Kasumi-1 (cell line): ENCODE results near the gene WBP1.
"Not testable (repeated sequence)": the region's sequence is repeated elsewhere in the genome, so short reads cannot be mapped to it uniquely, and the experiment has no call there.

Experiments used
- DNase-seq, 2 experiments: peaks; one replicate each; lab custom pipeline; 2025; lab: John Stamatoyannopoulos, UW

WBP1 gene

DNA sequence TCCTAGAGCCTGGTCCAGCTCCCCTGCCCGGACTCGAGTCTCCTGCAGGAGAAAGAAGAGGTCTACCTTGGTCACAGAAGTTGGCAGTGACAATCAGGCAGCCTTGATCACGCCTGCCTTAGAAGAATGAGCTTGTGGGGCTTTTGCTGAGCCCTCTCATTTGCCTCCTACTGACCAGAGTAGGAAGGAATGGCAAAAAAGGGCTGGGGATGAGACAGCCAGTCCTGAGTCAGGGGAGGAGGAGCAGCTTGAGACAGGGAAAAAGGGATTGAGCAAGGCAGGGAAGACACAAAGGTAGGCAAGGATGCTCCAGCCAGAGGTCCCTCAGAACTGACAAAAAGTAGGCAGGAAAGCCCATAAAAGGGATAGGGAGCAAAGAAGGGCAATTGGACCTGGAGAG is 30.7 kb upstream of the WBP1 start:
- DNase-seq, result no peak

DNA sequence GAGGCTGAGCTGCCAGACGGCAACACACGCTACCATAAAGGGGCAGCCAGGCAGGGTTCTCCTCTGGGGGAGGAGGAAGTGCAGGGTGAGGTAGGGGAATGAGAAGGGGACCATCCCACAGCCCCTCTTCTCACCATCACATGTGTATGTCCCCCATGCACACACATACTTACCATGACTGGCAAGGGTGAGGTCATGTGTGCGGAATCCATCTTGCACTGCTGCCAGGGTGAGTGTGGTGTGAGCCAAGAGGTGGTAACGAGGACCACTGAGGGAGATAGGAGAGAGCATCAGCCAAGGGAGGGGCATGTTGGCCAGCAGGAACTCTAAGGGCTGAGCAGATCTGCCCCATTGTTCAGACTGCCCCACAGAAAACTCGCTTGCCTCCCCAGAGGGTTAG is 29.6 kb upstream of the WBP1 start:
- DNase-seq, result no peak

GRCh38 chr2:74429487-74430451 is 28.5 kb upstream of the WBP1 start:
- no peak for DNase-seq

DNA sequence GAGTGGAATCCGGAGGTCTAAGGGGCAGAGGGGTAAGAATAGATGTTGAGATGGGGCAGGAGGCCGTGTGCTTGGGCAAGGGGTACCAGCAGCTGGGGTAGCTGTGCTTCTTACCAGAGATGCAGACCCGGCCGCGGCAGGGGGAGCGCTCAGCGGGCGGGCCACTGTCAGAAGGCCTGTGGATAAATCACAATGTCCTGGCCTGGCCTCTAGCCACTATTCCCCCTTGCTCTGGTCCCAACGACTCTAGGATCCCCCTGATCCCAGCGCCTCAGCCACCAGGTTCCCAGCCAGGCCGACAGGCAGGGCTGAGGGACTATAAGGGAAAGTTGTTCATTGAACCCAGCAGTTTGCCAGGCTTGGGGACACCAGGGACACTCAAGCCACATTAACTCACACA is 27.7 kb upstream of the WBP1 start:
- DNase-seq, result no peak

DNA sequence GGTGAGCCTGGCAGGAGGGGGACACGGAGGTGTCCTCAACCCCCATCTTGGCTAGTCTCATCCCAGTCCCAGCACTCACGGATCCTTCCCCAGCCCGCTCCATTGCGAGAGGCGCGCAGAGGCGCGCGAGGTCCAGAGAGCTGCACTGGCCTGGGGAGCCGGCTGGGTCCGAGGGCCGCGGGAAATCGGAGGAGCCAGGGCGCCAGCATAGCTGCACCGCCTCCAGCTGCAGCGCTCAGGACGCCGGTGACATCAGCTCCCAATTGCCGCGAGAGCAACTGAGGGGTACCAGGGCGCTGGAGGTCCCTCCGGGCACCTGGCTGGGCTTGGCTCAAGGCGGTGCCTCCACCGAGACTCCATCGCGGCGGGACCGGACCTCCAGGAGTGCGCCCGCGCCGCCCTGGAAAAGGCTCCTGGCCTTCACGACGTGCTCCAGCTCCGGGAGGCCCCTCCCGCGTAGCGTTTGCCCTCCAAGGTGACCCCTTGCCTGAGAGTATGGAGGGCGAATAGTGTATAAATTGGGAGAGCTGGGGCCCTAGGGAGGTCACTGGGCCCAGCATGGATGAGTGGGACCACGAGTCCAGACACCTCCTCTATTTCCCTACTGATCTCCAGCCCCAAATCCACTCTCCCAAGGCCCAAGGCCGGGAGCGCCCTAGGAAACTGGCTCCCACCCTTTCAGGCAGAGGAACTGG is 22.0 kb upstream of the WBP1 start:
- DNase-seq, result no peak

DNA sequence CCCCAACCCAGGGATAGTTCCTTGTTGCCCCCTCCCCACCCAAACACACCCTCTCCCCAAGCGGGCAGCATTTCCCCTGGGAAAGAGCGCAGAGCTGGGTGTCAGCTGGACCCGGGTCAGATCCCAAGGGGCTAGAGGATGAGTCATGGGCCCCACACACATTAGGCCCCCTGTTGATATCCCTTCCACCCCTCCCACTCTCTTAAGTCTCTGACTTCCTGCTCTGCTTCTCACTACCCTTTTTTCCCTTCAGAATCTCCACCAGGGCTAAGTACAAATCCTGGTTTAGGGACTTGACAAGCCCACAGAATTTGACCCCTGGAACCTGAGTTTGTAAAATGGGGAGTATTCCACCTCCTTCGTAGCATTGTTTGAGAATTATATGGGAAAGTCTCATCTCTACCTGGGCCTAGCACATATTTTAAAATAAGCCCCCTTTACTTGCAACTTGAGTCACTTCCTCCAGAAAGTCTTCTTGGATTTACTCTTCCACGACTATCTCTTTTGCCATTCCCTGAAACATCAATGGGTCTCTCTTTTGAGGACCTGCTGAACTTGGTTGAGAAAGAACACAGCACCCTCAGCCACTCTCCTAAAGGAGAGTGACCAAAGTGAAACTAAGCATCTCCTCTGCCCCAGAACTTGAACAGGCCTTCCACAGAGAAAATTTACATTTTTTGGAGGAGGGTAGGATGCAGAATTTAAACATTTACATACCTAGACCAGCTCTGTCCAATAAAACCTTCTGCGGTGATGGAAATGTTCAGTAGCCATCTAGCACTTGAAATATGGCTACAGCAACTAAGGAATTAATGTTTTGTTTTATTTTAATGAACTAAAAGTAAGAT is 21.2 kb upstream of the WBP1 start:
- DNase-seq, result no peak

DNA sequence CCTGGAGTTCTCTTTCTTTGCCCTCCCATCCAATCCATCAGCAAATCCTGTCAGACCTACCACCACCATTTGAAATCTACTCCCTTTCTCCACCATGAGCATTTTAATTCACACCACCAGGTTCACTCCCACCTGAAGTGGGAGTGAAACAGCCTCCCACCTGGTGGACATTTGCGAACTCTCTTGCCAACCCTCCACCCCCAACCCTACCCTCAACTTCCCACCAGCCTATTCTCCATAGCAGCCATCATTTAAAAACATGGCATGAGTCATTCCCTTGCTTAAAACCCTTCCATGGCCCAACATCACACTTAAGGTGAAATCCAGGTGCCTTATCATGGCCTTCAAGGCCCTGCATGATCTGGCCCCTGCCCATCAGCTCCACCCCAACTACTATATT is 20.0 kb upstream of the WBP1 start:
- no peak for DNase-seq

DNA sequence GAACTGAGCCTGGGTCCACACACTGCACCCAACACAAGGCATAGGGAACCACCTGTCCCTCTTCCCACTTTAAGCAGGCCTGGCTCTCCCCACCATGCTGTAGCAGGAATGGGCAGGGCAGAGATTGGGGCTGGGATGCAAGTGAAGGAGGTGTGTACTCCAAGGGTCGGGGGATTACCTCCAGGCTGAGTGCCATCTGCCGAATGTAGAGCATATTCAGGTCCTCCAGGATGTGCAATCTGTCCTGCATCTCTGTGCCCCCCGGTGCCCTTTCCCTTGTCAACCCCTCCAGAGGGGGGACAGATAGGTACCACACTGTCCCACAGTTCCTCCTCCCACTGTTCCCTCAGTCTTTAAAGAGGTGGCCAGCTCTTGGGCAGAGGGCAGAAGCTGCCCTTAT is 18.9 kb upstream of the WBP1 start:
- DNase-seq, result no peak

- DNase-seq, result no peak
These were observed 18.3 kb upstream of the WBP1 start for GRCh38 chr2:74439803-74440377.

GRCh38 chr2:74440378-74441169 is 17.7 kb upstream of the WBP1 start:
- peak; percentile 93 for DNase-seq

DNA sequence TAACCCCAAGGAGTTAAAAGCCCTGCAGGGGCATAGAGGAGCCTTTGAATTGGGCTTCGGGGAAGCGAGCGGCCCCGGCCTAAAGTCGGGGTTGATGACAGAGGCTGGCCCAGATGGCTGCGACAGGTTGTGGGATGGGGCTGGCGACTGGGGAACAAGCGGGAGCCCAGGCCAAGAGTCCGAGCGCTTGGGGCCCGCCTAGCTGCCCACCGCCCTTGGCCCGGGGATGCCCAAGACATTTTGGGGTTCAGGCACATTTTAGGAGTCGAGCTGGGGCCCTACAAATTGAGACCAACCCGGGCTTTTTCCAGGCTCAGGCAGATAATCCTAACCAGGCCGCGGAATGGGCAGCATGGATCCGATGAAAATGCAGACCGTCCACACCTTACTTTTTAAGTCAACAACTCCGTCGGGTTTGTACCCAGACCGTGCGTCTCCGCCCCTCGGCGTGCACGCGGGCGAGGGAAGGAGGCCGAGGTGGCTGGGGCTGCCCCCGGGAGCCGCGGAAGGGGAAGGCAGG is 17.0 kb upstream of the WBP1 start:
- no peak for DNase-seq

GRCh38 chr2:74441690-74442482 is 16.4 kb upstream of the WBP1 start, which contains the start of gene RTKN:
RTKN (minus strand) TSS chr2:74441937; CDS start chr2:74441816, 121 bp downstream.
- DNase-seq, result no peak

- DNase-seq, result not testable (repeated sequence)
These were observed 15.5 kb upstream of the WBP1 start for GRCh38 chr2:74442483-74443297.

DNA sequence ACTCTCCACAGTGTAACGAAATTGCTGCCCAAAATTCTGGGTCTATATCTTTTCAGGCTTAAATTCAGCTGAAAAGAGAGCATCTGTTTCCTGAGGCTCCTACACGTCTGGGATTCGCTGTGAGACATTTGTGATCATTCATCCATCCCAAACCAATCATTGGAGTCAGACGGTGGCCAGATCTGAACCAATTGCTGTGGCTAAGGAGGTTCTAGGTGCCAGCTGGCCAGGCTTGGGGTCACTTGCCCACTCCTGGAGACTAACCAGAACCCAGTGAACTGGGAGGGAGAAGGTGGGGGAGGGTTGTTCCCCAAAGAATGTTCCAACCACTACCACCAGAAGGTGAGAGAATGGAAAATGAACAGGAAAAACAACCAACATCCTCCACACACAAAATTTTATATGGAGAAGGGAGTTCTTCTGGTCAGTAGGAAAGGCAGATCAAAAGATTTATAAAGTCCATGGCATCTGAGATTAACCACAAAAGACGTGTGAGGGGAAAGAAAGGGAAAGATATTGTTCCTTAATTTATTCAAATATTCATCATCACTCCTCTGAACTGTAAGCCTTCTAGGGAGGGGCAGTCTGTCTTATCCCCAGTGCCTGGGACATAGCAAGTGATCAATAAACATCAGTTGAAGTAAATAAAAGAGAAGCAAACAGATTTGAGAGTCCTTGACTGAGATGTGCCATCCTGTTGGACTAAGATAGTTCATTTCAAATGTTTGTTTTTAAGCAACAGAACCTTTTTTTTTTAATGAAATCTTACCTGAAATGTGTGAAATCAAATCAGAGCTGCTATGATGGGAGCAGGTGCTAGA is 13.5 kb upstream of the WBP1 start:
- no peak for DNase-seq

- DNase-seq, result no peak
These were observed 10.8 kb upstream of the WBP1 start for GRCh38 chr2:74447230-74447999.

DNA sequence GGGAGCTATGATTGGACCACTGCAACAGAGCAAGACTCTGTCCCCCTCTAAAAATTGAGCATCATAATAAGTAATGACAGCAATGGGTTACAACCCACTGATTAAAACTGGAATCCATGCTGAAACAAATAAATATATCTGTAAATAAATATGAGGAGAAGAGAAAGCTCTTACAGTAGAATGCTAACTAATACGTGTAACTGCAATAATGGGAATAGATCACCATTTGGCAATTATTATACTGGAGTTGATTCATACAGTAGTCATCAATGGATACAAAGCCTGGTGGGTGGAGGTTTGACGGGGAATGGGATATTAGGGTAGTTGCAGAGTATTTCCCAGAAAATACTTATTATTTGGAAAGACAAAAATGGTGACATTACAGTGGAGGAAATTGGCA is 9.5 kb upstream of the WBP1 start:
- DNase-seq, result no peak

DNA sequence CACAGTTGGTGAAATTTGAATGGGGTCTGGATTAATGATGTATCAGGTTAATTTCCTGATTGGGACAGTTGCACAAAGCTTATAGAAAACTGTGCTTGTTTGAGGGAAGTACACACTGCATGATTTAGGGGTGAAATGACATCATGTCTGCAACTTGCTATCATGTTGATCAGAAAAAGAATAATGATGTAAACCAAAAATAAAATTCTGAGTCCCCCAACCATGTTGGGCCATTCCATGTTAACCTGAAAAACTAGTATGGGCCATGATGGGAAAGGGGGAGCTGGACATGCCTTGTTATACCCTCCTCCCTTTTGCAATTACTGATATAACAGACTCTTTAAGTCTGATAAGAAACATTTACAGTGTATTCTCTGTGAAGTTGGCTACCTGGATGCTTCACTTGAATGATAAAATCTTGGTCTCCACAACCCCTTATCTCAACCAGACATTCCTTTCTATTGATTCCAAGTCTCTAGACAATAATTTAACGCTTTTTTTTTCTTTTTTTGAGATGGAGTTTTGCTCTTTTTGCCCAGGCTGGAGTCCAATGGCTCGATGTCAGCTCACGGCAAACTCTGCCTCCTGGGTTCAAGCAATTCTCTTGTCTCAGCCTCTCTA is 7.6 kb upstream of the WBP1 start:
- no peak for DNase-seq
